H7 (cell line): ENCODE results near the gene DNM2. TPM values are rescaled to one million over a fixed set of nuclear protein-coding genes. Genes with fewer than 3 reads are reported as not detected.

Experiments
- DNase-seq: peaks from one replicate; pipeline ENCODE4 v3.0.0; 2012
- H3K27me3 ChIP-seq: 2 replicates; pipeline ENCODE4 v1.6.0; 2011; ENCODE audit warnings: mild to moderate bottlenecking, low read length; ENCODE audit not compliant: control insufficient read depth, insufficient read depth
- H3K36me3 ChIP-seq: replicated peaks from 2 replicates; pipeline ENCODE4 v1.5.1; 2011; ENCODE audit warnings: low read length; ENCODE audit not compliant: control insufficient read depth, insufficient read depth
- H3K4me3 ChIP-seq: 2 replicates; pipeline ENCODE4 v1.5.1; 2011; ENCODE audit warnings: low read depth, mild to moderate bottlenecking, control low read depth, low read length, moderate library complexity; ENCODE audit not compliant: insufficient read depth
- total RNA-seq: library from RNA; depleted of rRNA; stranded (reverse); fragments of >200 nt; shearing (Covaris generic); gene quantifications from 2 replicates; pipeline ENCODE4 v1.2.3, GENCODE V29; 2014

Gene DNM2
- total RNA-seq, 1 experiment from 2014 or later: 77.6 TPM

- H3K36me3 ChIP-seq: peaks cover under 1% of the 10 kb centered on the region; the same call in 1 of the 2 replicates
- DNase-seq: peak; percentile 85
- peak overlapping the region; percentile 87 for H3K4me3 ChIP-seq
- H3K27me3 ChIP-seq: no peaks in the 10 kb centered on the region
Measured at GRCh38 chr19:10701955-10702525, 15.8 kb upstream of the DNM2 start.

DNA sequence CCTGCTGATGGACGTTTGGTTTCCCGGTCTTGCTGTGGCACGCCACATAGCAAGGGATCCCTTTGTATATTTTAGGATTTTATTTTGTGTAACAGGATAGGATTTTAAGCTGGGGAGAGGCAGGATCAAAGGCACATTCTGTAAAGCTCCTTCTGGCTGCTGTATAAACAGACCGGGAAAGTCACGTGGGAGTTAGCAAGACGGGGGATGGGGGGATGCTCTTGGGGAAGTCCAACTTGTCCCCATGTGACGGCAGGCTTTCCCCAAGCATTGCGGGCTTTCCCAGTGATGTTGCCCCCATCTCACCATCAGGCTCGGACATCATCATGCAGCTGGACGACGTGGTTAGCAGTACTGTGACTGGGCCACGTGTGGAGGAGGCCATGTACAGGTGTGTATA lies 10.9 kb upstream of the DNM2 start:
- Histone ChIP-seq H3K4me3 (no peak overlapping the region), H3K36me3 (peaks cover 1% of the 10 kb centered on the region), H3K27me3 (no peaks in the 10 kb centered on the region)
- DNase-seq: no peak

GRCh38 chr19:10707440-10707839 lies 10.4 kb upstream of the DNM2 start:
- DNase-seq: no peak
- Histone ChIP-seq H3K36me3 (peaks cover 1% of the 10 kb centered on the region), H3K4me3 (no peak overlapping the region), H3K27me3 (no peaks in the 10 kb centered on the region)

- no peak for DNase-seq
- Histone ChIP-seq H3K36me3 (peaks cover 1% of the 10 kb centered on the region), H3K27me3 (no peaks in the 10 kb centered on the region), H3K4me3 (no peak overlapping the region)
Measured at GRCh38 chr19:10708291-10708690, 9.6 kb upstream of the DNM2 start.

- Histone ChIP-seq H3K36me3 (peaks cover under 1% of the 10 kb centered on the region), H3K4me3 (no peak overlapping the region), H3K27me3 (no peaks in the 10 kb centered on the region)
- DNase-seq: peak; percentile 65
Measured at GRCh38 chr19:10712045-10712444, 5.8 kb upstream of the DNM2 start.

DNA sequence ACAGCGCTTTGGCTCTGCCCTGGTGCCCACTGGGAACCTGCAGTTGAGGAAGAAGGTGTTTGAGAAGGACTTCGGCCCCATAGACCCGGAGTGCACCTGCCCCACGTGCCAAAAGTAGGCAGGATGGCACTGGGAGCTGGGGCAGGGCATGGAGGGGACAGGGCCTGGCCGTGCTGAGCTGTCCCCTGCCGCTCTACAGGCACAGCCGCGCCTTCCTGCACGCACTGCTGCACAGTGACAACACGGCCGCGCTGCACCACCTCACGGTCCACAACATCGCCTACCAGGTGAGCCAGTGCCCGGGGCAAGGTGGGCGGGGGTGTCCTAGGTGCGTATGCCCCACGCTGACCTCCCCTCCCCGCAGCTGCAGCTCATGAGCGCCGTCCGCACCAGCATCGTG lies 5.1 kb upstream of the DNM2 start:
- Histone ChIP-seq H3K4me3 (no peak overlapping the region), H3K36me3 (no peaks in the 10 kb centered on the region; the same call in 1 of the 2 replicates), H3K27me3 (no peaks in the 10 kb centered on the region)
- peak; percentile 35 for DNase-seq

GRCh38 chr19:10713317-10713716 lies 4.6 kb upstream of the DNM2 start:
- no peak for DNase-seq
- Histone ChIP-seq H3K36me3 (no peaks in the 10 kb centered on the region; the same call in 1 of the 2 replicates), H3K27me3 (no peaks in the 10 kb centered on the region), H3K4me3 (no peak overlapping the region)

DNA sequence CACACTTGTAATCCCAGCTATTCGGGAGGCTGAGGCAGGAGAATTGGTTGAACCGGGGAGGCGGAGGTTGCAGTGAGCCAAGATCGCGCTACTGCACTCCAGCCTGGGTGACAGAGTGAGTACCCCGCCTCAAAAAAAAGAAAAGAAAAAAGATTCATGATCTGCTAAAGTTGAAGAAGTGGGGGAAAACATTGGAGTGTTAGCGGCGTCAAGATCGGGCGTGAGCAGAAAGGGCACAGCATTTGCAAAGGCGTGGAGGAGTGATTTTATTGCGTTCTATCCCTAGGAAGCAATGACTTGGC lies 874 bp upstream of the DNM2 start:
- H3K4me3 ChIP-seq: peak overlapping the region; percentile 18
- DNase-seq: no peak

DNA sequence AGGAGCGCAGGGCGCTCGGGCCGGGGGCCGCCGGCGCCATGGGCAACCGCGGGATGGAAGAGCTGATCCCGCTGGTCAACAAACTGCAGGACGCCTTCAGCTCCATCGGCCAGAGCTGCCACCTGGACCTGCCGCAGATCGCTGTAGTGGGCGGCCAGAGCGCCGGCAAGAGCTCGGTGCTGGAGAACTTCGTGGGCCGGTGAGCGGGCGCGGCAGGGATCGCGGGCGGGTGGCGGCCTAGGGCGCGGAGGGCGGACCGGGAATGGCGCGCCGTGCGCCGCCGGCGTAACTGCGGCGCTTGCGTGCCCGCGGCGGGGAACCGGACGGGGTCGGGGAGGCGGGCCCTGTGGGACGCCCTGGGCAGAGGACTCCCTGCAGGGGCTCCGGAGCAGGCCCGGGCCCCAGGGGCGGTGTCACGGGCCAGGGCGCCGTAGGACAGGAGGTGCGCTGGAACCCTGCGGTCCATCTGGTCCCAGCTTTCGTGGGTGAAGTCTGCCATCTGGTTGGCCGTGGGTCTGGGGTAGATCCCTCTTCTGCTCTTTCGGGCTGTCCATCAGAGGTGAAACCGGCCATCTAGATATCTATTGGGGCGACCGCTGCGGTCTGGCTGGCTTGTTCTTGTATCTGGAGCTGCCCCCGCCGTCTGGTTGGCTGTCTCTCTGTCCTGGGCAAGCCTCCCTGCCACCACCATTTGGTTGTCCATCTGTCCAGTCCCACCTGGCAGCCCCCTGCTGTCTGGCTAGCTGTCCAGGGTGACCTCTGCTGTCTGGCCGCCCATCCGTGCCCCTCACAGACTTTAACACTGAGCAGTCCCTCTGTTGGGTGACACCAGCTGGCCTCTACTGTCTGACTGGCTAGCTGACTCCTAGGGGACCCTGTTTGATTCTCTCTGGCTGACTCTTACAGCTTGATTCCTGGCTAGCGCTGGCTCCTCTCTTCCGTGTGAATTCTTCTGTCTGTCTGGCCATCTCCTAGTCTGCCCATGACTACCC lies 622 bp downstream of the DNM2 start:
- H3K4me3 ChIP-seq: peak overlapping the region; percentile 96
- peaks cover 3% of the 10 kb centered on the region for H3K36me3 ChIP-seq
- no peaks in the 10 kb centered on the region for H3K27me3 ChIP-seq
- peak; percentile 84 for DNase-seq

More for the DNA sequence above, 874 bp upstream of the DNM2 start:
- Histone ChIP-seq H3K36me3 (peaks cover 3% of the 10 kb centered on the region), H3K27me3 (no peaks in the 10 kb centered on the region)

DNA sequence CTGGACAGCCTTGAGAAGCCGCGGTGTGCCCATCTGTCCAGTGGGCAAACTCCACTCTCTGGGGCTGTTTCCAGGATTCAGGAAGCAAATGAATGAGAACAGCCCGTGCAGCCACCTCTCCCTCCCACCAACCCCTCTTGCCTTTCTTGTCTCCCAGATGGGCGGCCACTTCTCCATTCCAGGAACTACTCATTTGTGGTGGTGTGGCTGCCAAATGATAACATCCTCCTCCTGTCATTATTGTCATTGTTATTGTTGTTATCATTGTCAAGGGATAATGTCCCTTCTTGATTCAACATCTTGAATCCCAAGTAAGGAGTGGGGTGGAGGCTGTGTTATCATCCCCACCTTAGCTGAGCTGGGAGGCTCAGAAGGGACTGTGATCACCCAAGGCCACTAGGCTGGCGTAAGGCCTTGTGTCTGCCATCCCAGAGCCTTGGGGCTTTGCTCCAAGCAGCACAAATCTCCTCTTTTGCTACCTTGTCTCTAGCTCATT lies 1.6 kb downstream of the DNM2 start:
- peaks cover 3% of the 10 kb centered on the region for H3K36me3 ChIP-seq
- DNase-seq: no peak
- H3K4me3 ChIP-seq: no peak overlapping the region
- no peaks in the 10 kb centered on the region for H3K27me3 ChIP-seq

GRCh38 chr19:10720607-10721125 lies 2.8 kb downstream of the DNM2 start:
- no peak for DNase-seq
- Histone ChIP-seq H3K27me3 (no peaks in the 10 kb centered on the region), H3K36me3 (peaks cover 3% of the 10 kb centered on the region), H3K4me3 (no peak overlapping the region)

- Histone ChIP-seq H3K36me3 (peaks cover 3% of the 10 kb centered on the region), H3K27me3 (no peaks in the 10 kb centered on the region), H3K4me3 (no peak overlapping the region)
- no peak for DNase-seq
Measured at GRCh38 chr19:10723591-10723990, 5.7 kb downstream of the DNM2 start.

- Histone ChIP-seq H3K4me3 (no peak overlapping the region), H3K27me3 (no peaks in the 10 kb centered on the region), H3K36me3 (peaks cover 3% of the 10 kb centered on the region)
- DNase-seq: peak; percentile 35
Measured at GRCh38 chr19:10724573-10725071, 6.7 kb downstream of the DNM2 start.

GRCh38 chr19:10725415-10725814 lies 7.5 kb downstream of the DNM2 start:
- no peak overlapping the region for H3K4me3 ChIP-seq
- no peaks in the 10 kb centered on the region for H3K27me3 ChIP-seq
- no peak for DNase-seq
- peaks cover 3% of the 10 kb centered on the region for H3K36me3 ChIP-seq

GRCh38 chr19:10726268-10726667 lies 8.4 kb downstream of the DNM2 start:
- no peaks in the 10 kb centered on the region for H3K27me3 ChIP-seq
- DNase-seq: no peak
- no peaks in the 10 kb centered on the region for H3K36me3 ChIP-seq
- H3K4me3 ChIP-seq: no peak overlapping the region
